ENCODE measurements around the gene MTMR3.

MTMR3 gene

DNA sequence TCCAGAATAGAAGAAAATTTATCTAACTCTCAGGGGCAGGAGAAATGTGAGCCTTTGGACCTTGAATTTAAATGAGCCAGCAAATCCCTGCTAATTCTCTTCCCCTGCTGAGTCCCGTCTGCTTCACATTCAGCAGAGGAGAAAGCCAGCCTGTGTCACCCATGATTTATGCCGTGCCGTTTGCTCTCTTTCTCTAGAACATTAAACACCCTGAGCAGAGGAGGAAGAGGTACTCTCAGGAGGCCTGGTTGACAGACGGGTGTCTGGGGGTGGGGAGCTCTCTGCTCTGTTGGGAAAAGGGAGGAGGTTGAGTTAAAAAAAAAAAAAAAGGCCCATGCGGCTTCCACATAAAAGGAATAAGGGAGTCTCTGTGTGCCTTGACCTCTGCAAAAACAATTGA lies 11.3 kb upstream of the MTMR3 start:
- DNase-seq: no peak

DNA sequence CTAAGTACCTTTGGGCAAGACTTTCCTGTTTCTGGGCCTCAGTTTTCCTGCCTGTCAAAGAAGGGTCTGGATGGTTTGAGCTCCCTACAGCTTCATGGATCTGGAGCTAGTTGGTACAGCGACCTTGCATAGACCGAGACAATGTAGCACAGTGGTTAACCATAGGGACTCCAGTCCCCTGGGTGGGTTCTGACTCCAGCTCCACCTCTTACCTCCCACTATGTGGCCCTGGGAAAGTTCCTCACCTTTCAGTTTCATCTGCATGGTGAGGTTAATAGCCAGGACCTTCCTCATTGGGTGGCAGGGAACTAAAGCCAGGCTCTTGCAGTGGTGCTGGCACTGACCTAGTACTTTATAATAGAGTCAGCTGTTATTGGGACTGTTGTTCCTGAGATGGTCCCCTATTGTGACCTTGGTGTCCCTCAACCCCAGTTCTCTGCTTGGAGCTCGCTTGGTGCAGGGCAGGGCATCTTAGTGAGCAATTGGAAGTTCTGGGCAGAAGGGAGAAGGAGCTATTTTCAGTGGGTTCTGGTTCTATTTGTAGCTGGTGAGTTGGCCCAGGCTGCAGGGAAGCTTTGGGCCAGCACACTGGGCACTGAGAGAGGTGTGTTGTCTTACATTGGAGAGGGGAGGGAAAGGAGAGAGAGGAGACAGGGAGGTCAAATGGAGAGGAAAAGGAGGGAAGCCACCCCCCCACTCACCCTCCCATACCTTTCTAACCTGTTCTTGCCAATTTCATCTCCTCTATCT lies 10.7 kb upstream of the MTMR3 start:
- DNase-seq: no peak

GRCh38 chr22:29872989-29873388 lies 10.0 kb upstream of the MTMR3 start:
- DNase-seq: no peak

DNA sequence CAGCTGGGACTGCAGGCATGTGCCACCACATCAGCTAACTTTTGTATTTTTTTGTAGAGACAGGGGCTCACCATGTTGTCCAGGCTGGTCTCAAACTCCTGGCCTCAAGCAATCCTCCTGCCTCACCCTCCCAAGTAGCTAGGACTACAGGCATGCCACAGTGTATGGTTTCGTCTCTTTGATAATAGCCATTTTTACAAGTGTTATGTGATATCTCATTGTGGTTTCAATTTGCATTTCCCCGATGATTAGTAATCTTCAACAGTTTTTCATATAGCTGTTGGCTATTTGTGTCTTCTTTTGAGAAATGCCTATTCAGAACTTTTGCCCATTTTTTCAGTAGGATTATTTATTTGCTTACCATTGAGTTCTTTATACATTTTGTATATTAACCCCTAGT lies 9.0 kb upstream of the MTMR3 start:
- no peak for DNase-seq

DNA sequence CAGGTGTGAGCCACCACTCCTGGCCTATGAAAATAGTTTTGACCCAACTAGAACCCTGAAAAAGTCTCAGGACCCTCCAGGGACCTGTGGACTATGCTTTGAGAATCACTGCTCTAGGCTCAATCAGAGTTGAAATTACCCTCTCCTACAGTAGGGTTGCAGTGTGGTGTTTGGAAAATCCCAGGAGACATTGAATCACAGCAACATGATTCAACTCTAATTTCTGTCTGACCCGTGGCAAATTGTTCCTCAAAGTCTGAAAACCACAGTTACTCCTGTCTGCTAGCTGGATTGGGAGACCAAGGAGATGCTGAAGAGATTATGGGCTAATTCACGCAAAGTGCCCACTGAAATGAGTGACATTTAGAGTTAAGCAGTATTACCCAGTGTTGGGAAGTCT lies 5.4 kb upstream of the MTMR3 start:
- DNase-seq: no peak

- no peak for DNase-seq
These were observed 3.2 kb upstream of the MTMR3 start for GRCh38 chr22:29879753-29880152.

GRCh38 chr22:29882716-29883044 lies 294 bp upstream of the MTMR3 start:
- no peak for DNase-seq

DNA sequence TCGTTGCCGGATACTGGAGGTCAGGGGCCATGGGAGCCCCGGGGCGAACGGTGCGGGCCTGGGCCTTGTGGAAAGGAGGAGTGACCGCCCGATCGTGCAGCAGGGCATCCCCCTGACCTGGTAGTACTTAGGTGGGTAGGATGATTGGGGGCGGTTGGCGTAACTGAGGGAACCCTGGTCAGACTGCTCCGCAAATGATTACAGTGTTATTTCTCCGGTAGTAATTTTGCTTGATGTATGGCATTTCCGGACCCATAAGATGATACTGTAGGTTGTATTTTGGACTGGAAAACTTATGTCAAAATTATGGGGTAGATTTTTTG lies 762 bp downstream of the MTMR3 start:
- no peak for DNase-seq

GRCh38 chr22:29885610-29886009 lies 2.6 kb downstream of the MTMR3 start:
- no peak for DNase-seq

- DNase-seq: no peak
These were observed 3.6 kb downstream of the MTMR3 start for GRCh38 chr22:29886596-29886995.

DNA sequence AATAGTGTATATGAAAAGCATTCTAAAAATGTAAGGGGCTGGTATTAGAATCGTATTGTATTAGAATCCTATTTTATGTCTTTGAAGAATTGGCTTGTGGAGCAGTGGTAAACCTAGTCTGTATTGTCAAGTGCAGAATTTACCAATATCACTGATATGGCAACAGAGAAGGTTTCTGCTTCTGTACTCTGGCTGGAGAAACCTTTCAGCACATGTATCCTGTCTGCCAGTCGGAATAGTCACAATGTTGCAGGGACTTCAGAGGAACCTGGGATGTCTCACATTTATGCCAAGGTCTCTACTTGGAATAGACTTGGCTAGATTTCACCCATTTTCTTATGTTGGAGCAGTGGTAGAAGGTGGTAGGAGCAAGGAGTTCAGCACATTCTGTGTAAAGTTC lies 4.4 kb downstream of the MTMR3 start:
- DNase-seq: no peak

DNA sequence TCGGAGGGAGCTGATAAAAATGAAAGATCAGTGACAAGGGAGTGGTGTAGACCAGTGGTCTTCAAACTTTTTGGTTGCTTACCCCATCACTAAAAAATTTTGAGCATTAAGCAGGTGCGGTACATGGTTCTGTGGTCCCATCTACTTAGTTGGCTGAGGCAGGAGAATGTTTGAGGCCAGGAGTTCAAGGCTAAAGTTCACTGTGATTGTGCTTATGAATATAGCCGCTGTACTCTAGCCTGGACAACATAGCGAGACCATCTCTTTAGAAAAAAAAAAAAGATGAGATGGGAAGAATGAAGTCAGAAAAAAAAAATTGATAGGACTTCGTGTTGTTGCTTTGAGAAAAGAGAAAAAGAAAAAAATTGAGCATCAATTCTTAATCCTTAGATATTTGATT lies 7.8 kb downstream of the MTMR3 start:
- no peak for DNase-seq

DNA sequence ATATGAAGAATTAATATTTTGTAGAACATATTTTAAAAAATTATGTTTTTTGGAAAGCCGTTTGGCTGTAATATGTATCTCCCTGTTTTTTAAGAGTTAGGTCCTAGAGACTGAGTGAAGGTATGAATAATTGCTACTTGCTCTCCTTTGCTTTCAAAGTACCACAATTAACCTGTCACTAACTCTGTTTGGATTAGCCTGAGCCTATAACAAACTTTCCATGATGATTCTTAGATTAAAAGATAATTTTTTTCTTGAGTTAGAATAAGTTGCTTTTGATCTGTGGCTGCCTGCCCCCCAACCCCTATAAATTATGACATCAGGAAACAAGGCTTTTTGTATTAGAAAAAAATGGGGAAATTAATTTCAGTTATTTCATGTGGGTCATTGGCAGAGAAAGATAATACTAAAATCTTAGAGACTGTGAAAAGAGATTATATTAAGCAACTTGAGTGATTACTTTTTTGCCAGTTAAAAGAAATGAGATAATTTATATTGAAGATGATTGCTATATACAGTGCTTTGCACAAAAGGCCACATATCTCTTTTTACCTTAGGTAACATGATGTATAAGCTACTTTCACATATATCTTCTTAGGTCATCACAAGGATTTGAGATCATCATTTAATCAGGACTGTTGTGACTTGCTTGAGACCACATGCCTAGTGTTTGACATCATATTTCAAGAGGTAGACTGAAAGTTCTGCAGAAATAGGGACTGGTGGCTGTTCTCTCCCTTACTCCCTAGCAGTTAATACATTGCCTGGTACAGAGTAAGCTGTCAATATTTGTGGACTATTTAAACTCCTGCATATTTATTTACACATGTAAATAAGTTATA lies 9.6 kb downstream of the MTMR3 start:
- no peak for DNase-seq

DNA sequence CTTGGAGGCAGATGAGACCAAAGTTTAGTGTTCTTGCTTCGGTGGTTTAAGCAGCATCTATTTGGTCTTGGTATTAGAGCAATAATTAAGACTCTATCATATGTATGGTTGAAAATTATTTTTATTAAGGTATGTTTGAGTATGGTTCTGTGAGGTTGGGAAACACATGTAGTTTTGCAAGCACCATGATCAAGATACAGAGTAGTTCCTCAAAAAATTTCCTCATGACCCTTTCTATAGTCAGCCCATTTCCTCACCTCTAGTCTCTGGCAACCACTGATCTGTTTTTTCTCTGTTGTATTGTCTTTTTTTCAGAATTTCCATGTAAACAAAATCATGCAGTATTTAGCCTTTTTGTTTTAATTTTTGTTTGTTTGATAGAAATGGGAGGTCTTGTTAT lies 18.4 kb downstream of the MTMR3 start:
- no peak for DNase-seq

DNA sequence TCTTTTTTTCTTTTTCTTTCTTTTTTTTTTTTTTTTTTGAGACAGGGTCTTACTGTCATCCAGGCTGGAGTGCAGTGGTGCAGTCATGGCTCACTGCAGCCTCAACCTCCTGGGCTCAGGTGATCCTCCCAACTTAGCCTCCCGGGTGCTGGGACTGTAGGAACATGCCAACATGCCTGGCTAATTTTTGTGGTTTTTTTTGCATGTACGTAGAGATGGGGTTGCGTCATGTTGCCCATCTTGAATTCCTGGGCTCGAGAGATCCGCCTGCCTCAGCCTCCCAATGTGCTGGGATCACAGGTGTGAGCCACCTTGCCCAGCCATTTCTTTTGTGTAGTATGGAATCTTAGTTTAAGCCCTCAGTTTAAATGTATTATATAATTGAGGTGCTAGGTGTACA lies 20.4 kb downstream of the MTMR3 start:
- DNase-seq: no peak

GRCh38 chr22:29904020-29904419 lies 21.0 kb downstream of the MTMR3 start:
- no peak for DNase-seq

- no peak for DNase-seq
These were observed 25.0 kb downstream of the MTMR3 start for GRCh38 chr22:29907753-29908515.

DNA sequence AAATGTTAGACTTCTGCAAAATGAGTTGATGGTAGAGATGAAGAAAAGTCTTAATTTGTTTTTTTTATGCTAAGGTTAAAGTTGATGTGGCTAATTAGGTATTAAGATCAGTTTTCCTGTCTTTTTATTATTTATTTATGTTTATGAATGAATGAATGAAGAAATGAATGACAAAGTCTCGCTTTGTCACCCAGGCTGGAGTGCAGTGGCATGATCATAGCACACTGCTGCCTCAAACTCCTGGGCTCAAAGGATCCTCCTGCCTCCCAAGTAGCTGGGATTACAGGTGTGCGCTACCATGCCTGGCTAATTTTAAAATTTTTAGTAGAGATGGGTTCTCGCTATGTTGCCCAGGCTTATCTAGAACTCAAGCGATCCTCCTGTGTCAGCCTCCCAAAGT lies 29.2 kb downstream of the MTMR3 start:
- no peak for DNase-seq

DNA sequence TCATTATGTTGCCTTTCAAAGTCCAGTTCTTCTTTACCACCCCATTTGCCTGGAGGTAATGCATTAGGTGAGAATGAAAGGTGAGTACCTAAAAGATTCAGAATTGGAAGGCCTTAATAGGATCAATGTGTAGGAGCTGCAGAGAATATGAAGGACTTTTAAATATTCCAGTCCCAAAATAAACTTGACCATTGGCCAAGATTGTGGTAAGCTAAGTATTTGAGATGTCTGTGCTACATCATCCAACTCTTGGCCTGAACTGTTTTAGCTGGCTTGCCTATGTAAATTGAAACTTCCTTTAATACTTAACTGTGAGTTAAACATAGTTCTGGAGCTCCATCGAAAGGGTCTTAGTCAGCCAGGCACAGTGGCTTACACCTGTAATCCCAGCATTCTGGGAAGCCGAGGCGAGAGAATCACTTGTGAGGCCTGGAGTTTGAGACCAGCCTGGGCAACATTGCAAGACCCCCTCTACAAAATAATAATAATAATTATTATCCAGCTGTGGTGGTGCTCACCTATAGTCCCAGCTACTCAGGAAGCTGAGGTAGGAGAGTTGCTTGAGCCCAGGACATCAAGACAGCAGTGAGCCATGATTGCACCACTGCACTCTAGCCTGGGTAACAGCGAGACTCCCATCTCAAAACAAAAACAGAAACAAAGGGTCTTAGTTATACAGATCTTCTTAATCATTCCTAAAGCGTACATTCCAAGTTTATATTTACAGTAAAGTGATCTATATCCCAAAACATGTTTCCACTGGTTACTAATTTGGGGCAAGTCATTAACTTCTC lies 29.8 kb downstream of the MTMR3 start:
- DNase-seq: no peak

DNA sequence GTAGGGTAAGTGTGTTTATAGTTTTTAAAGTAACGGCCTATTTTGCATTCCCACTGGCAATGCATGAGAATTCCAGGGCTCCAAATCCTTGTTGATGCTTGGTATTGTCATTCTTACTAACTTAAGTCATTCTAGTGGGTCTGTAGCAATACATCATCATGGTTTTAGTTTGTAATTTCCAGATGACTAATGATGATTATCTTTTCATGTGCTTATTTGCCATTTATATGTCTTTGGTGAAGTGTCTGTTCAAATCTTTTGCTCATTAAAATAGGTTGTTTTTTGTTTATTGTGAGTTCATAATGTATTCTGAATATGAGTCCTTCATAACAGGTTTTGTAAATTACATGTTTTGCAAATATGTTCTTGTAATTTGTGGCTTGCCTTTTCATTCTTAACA lies 31.2 kb downstream of the MTMR3 start:
- DNase-seq: no peak

DNA sequence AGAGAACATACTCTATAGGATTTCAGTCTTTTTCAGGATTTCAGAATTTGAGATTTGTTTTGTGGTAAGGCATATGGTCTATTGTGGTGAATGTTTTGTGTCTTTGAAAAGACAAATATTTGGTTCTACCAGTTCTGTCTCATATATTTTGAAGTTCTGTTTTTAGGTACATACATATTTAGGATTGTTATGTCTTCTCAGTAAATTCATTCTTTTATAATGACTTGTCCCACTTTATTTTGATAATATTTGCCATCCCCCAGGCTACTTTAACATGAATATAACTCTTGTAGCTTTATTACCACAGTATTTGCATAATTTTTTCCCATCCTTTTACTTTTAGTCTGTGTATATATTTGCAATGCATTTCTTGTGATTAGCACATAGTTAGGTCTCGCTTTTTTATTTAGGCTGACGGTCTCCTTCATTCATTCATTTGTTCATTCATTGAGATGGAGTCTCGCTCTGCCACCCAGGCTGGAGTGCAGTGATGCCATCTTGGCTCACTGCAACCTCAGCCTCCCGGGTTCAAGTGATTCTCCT lies 32.1 kb downstream of the MTMR3 start:
- no peak for DNase-seq

DNA sequence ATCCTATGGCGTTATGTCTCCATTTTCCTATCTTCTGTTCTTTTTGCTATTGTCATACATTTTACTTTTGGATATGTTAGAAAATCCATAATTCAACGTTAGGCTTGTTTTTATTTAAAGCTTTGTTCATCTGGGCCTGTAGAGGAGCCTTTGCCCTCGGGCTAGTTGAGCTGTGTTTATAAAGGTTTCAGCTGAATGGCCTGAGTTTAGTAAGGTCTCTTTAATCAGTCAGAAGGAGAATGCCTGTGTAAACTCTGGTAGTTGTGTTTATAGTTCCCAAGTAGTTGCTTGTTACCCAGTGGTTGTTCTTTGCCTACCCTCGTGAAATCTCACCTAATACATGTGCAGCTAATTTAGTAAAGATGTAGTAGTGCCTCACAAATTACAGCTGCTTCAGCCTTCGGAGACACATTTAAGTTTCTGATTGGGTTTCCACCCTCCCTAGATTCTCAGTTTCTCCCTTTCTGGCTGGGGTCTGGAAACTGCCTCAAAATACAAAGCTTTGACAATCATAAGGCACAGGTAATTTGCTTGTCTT lies 33.1 kb downstream of the MTMR3 start:
- DNase-seq: no peak
